ENCODE results near the gene TSC2.

- TF ChIP-seq CTCF (IDR thresholded peaks at IDR 0.05; ENCODE audit: extremely low read depth in 1 of 2, insufficient read depth in 1 of 2, low read depth in 1 of 2, low read length in 2 of 2), result no peak
- TF ChIP-seq MYC (IDR thresholded peaks at IDR 0.05; ENCODE audit: low read depth, low read length), result no peak
- TF ChIP-seq POLR2A (IDR thresholded peaks at IDR 0.05; ENCODE audit: low read depth, low read length), result no peak
- TF ChIP-seq POLR2AphosphoS5 (IDR thresholded peaks at IDR 0.05; ENCODE audit: insufficient read depth, low read depth, low read length), result no peak
- no peak for TF ChIP-seq MAX (IDR thresholded peaks at IDR 0.05; ENCODE audit: insufficient read depth, insufficient read length)
- TF ChIP-seq GATA2 (IDR thresholded peaks at IDR 0.05; ENCODE audit: insufficient read depth, insufficient read length, low read depth, low read length), result no peak
- TF ChIP-seq JUN (IDR thresholded peaks at IDR 0.05; ENCODE audit: borderline replicate concordance, insufficient read depth, insufficient read length, low read depth), result no peak
Observed at GRCh38 chr16:2022723-2023091, 25.1 kb upstream of the TSC2 start.

All from endothelial cell of umbilical vein (primary cell).